Mesenteric fat pad (tissue), 1 donor: ENCODE measurements around the gene RFX1. TPM values are rescaled to one million over a fixed set of nuclear protein-coding genes. Genes with fewer than 3 reads are reported as not detected.
"Not testable (repeated sequence)": the region's sequence is repeated elsewhere in the genome, so short reads cannot be mapped to it uniquely, and the experiment has no call there.

Experiments
- DNase-seq: peaks from one replicate; pipeline ENCODE4 v3.0.0-alpha.2; 2020; ENCODE audit warnings: low spot score
- total RNA-seq: library from RNA; stranded (reverse); fragmentation: NEBNext Ultra II Directional; extraction: Animal tissue kit (Norgen Biotek cat#: 25700); gene quantifications from one replicate; pipeline ENCODE4 v1.2.1, GENCODE V29; 2021
- donor health status: DM: yes; HTN: yes; CAD: no.

The RFX1 gene
- total RNA-seq, 1 donor from 2014 or later = 12.2 TPM

- no peak for DNase-seq
These were observed 26.4 kb downstream of the RFX1 start for GRCh38 chr19:13979686-13980085.

- DNase-seq = no peak
These were observed 26.9 kb downstream of the RFX1 start for GRCh38 chr19:13979244-13979615.

GRCh38 chr19:13978351-13979243, 27.5 kb downstream of the RFX1 start:
- DNase-seq = no peak

- DNase-seq = no peak
These were observed 28.3 kb downstream of the RFX1 start for GRCh38 chr19:13977803-13978202.

GRCh38 chr19:13976446-13976845, 29.7 kb downstream of the RFX1 start:
- no peak for DNase-seq

GRCh38 chr19:13975870-13976269, 30.2 kb downstream of the RFX1 start:
- DNase-seq = no peak

- DNase-seq = no peak
These were observed 32.0 kb downstream of the RFX1 start for GRCh38 chr19:13974073-13974472.

- DNase-seq = not testable (repeated sequence)
These were observed 32.6 kb downstream of the RFX1 start for GRCh38 chr19:13973479-13973878.

- no peak for DNase-seq
These were observed 33.6 kb downstream of the RFX1 start for GRCh38 chr19:13972368-13973155.

GRCh38 chr19:13971868-13972267, 34.3 kb downstream of the RFX1 start:
- DNase-seq = not testable (repeated sequence)

- no peak for DNase-seq
These were observed 36.2 kb downstream of the RFX1 start for GRCh38 chr19:13969897-13970296.

GRCh38 chr19:13968999-13969398, 37.1 kb downstream of the RFX1 start:
- DNase-seq = no peak

GRCh38 chr19:13968383-13968935, 37.7 kb downstream of the RFX1 start:
- no peak for DNase-seq

- not testable (repeated sequence) for DNase-seq
These were observed 38.9 kb downstream of the RFX1 start for GRCh38 chr19:13967206-13967605.

- DNase-seq = no peak
These were observed 39.4 kb downstream of the RFX1 start for GRCh38 chr19:13966684-13967128.

GRCh38 chr19:13965926-13966683, 40.0 kb downstream of the RFX1 start:
- no peak for DNase-seq

- DNase-seq = no peak
These were observed 40.7 kb downstream of the RFX1 start for GRCh38 chr19:13965377-13965896.

GRCh38 chr19:13964776-13965175, 41.3 kb downstream of the RFX1 start:
- DNase-seq = no peak

GRCh38 chr19:13963603-13964105, 42.5 kb downstream of the RFX1 start:
- no peak for DNase-seq

- DNase-seq = no peak
These were observed 43.2 kb downstream of the RFX1 start for GRCh38 chr19:13962699-13963602.
